Right renal cortex interstitium (tissue), 3 donors: ENCODE results near the gene TELO2. TPM values are rescaled to one million over a fixed set of nuclear protein-coding genes. Genes with fewer than 3 reads are reported as not detected.

Source experiments
- DNase-seq, 3 donors: peaks; one replicate each; pipeline ENCODE4 v3.0.0-alpha.2; 2013; ENCODE audit warnings: low read depth in 3 of 3, low spot score in 2 of 3
- polyA plus RNA-seq, 3 donors: library from polyadenylated mRNA; unstranded; fragments of 120-200 nt; gene quantifications; one replicate each; pipeline ENCODE4 v1.2.1, GENCODE V29; 2013; ENCODE audit not compliant: insufficient read length in 3 of 3

TELO2 gene
- polyA plus RNA-seq, 3 donors: 23.2 to 29.3 (median 26.1) TPM

DNA sequence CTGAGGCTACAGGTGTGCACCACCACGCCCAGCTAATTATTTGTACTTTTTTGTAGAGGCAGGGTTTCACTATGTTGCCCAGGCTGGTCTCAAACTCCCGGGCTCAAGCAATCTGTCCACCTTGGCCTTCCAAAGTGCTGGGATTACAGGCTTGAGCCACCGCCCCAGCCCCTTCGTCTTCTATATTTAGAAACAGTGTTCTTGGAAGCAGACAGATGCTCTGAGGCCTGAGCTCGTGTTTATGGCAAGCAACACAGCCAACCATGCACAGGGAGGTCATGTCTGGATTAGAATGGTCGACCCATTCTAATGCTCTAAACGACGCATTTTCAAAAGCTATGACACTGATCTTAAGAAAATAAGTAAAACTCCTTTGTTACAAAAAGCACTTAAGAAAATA, 56.9 kb downstream of the TELO2 start:
- DNase-seq: no peak

GRCh38 chr16:1550696-1551095, 57.5 kb downstream of the TELO2 start:
- DNase-seq: no peak

DNA sequence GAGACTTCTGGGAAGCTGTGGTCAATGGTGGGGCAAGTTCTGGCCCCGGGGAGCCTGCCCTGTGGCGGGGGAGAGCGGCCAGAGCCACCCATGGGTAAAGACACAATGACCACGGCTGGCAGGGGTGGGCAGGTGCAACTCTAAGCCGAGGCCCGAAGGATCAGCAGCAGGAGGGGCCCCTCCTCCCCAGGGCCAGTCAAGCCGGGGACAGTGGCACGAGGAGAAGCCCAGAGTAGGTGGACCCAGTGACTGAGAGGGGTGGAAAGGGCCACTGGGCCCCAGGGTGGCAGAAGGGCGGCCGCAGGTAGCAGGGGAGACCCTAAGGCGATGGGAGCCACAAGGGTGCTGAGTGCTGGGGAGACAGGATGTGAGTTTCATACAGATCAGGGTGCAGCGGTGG, 58.0 kb downstream of the TELO2 start:
- DNase-seq: no peak

DNA sequence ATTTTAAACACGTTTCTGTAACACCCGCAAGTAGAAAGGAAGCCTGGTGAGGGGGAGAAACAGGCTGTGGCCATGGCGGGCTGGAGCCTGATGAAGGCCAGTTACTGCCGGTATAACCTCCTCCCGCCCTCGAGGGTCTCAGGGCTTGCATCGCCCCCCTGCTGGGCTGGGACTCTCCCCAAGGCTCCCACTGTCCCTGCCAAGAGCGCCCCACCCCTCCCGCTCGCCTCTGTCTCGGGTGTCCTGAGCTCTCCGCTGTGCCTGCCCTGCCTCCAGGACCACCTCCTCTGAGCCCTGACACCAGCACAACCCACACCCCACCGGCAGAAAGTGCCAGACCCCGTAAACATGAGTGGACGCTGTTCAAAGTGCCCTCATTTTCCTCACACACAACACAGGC, 59.0 kb downstream of the TELO2 start:
- no peak for DNase-seq

GRCh38 chr16:1553946-1554825, 61.0 kb downstream of the TELO2 start:
- DNase-seq: no peak

DNA sequence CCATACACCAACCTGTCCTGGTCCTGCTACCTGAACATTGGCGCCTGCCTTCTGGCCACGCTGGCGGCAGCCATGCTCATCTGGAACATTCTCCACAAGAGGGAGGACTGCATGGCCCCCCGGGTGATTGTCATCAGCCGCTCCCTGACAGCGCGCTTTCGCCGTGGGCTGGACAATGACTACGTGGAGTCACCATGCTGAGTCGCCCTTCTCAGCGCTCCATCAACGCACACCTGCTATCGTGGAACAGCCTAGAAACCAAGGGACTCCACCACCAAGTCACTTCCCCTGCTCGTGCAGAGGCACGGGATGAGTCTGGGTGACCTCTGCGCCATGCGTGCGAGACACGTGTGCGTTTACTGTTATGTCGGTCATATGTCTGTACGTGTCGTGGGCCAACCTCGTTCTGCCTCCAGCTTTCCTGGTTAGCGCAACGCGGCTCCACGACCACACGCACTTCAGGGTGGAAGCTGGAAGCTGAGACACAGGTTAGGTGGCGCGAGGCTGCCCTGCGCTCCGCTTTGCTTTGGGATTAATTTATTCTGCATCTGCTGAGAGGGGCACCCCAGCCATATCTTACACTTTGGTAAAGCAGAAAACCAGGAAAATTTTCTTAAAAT, 61.8 kb downstream of the TELO2 start:
- DNase-seq: no peak

DNA sequence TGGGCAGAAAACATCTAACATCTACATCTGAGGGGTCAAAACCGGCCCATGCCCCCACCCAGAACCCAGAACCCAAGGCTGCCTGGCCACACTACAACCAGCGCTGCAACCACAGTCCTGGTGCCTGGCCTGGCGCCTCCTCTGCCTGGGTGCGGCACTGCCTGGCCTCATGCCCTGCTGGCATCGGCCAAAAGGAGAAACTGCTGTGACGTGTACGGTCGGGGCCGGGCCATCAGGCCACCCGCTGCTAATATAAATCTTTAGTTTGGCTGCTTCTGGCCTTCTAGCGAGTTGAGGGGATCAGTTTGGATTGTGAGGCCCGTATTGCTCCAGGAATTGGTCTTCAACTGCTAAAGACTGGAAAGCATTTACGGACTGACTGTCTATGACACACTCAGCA, 63.1 kb downstream of the TELO2 start:
- no peak for DNase-seq

- no peak for DNase-seq
Observed at GRCh38 chr16:1557074-1557473, 63.9 kb downstream of the TELO2 start.

DNA sequence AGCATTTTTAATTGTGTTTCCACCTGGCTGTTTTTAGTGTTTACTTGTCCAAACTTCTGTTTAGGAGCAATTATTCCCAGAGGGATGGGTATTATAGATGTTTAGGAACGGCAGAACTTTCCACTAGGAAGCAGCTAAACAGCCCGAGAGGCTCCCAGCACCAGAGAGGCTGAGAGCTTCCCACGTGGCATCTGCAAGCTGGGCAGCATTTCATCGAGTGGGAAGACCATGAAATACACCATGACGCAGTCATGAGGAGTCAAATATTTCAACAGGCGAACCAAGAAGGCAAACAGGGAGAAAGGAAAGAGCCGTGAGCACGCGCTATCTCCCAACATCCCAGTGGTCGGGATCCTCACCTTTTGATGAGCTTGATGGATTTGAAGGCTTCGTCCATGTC, 64.4 kb downstream of the TELO2 start:
- no peak for DNase-seq

- no peak for DNase-seq
Observed at GRCh38 chr16:1559446-1559975, 66.4 kb downstream of the TELO2 start.

Other genes with a start within 250 kb of the TELO2 start
- not detected for gene TPSD1, start 237.3 kb upstream of the TELO2 start, polyA plus RNA-seq
- gene UBE2I, start 183.7 kb upstream of the TELO2 start, polyA plus RNA-seq: 100 to 1,000 TPM; 147 to 155 (median 151) TPM
- 1 to 10 TPM; 3.3 to 5.1 (median 5.1) TPM for gene BAIAP3, start 159.7 kb upstream of the TELO2 start, polyA plus RNA-seq
- 10 to 100 TPM; 33.5 to 47.5 (median 38.1) TPM for gene TSR3, start 141.5 kb upstream of the TELO2 start, polyA plus RNA-seq
- gene GNPTG, start 141.4 kb upstream of the TELO2 start, polyA plus RNA-seq: 10 to 100 TPM; 51.7 to 54.5 (median 53.1) TPM
- 10 to 100 TPM; 11.1 to 14.0 (median 13.8) TPM for gene UNKL, start 78.7 kb upstream of the TELO2 start, polyA plus RNA-seq
- 10 to 100 TPM; 13.7 to 14.9 (median 14.5) TPM for gene UQCC4, start 72.6 kb upstream of the TELO2 start, polyA plus RNA-seq
- not detected for gene PERCC1, start 62.3 kb upstream of the TELO2 start, polyA plus RNA-seq
- gene CCDC154, start 48.8 kb upstream of the TELO2 start, polyA plus RNA-seq: 1 to 10 TPM; 1.0 to 1.7 (median 1.5) TPM
- 10 to 100 TPM; 36.6 to 42.1 (median 39.4) TPM for gene CLCN7, start 18.3 kb upstream of the TELO2 start, polyA plus RNA-seq
- gene PTX4, start 4.4 kb upstream of the TELO2 start, polyA plus RNA-seq: not detected
- 10 to 100 TPM; 16.8 to 21.4 (median 18.8) TPM for gene TMEM204, start 40.3 kb downstream of the TELO2 start, polyA plus RNA-seq
- 10 to 100 TPM; 33.9 to 39.1 (median 34.0) TPM for gene IFT140, start 118.7 kb downstream of the TELO2 start, polyA plus RNA-seq
- 10 to 100 TPM; 16.0 to 17.6 (median 16.4) TPM for gene CRAMP1, start 119.0 kb downstream of the TELO2 start, polyA plus RNA-seq
- 10 to 100 TPM; 80.4 to 87.2 (median 81.1) TPM for gene JPT2, start 184.9 kb downstream of the TELO2 start, polyA plus RNA-seq
- gene MAPK8IP3, start 212.8 kb downstream of the TELO2 start, polyA plus RNA-seq: 10 to 100 TPM; 28.6 to 39.6 (median 36.3) TPM